Measurements from ENCODE around the gene NCAPG. TPM values are rescaled to one million over a fixed set of nuclear protein-coding genes. Genes with fewer than 3 reads are reported as not detected.

The NCAPG gene, protein sequence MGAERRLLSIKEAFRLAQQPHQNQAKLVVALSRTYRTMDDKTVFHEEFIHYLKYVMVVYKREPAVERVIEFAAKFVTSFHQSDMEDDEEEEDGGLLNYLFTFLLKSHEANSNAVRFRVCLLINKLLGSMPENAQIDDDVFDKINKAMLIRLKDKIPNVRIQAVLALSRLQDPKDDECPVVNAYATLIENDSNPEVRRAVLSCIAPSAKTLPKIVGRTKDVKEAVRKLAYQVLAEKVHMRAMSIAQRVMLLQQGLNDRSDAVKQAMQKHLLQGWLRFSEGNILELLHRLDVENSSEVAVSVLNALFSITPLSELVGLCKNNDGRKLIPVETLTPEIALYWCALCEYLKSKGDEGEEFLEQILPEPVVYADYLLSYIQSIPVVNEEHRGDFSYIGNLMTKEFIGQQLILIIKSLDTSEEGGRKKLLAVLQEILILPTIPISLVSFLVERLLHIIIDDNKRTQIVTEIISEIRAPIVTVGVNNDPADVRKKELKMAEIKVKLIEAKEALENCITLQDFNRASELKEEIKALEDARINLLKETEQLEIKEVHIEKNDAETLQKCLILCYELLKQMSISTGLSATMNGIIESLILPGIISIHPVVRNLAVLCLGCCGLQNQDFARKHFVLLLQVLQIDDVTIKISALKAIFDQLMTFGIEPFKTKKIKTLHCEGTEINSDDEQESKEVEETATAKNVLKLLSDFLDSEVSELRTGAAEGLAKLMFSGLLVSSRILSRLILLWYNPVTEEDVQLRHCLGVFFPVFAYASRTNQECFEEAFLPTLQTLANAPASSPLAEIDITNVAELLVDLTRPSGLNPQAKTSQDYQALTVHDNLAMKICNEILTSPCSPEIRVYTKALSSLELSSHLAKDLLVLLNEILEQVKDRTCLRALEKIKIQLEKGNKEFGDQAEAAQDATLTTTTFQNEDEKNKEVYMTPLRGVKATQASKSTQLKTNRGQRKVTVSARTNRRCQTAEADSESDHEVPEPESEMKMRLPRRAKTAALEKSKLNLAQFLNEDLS
- total RNA-seq (2022; extraction: Qiagen RNA extraction; ENCODE audit: low read depth) = 22.6 to 30.3 TPM (median 25.7 TPM) in 5 replicates

DNA sequence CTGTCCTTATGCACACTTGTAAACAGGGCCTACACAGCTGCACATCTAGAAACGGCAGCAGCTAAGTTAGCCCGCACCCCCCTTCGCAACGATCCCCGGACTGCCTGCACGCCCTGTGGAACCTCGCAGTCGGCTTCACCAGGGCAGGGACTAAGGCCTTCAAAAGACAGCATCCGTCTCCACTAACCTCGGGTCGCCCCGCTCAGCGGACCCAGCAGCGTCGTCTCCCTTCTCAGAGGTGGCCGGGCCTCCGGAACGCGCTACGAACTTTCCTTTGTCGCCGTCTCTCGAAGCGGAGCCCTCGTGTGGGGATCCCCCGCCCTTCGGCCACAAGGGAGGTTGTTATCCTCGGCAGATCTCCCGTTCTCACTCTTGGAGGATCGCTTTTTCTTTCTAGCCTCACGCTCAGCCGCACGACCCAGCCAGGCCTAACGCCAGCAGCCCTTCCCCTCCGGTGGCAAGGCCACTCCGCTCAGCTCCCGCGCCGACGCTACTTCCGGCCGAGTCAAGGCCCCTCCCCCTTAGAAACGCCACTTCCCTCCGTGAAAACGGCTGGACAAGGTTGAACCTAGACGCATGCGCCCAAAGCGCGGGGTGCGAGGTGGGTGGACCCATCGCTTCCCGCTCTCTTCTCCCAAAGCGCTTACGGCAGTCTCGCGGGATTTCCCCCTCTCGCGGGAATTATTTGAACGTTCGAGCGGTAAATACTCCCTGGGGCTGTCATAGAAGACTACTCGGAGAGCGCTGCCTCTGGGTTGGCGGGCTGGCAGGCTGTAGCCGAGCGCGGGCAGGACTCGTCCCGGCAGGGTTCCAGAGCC is at the start of gene NCAPG, which contains the start of gene DCAF16:
Gene NCAPG, plus strand, starts transcription at position 720 of the 818 bp plus-strand sequence. CDS start 99 bp downstream, outside the sequence.
Gene DCAF16, minus strand, starts transcription at position 498 of the 818 bp plus-strand sequence. CDS start 6,616 bp downstream, outside the sequence.

DNA sequence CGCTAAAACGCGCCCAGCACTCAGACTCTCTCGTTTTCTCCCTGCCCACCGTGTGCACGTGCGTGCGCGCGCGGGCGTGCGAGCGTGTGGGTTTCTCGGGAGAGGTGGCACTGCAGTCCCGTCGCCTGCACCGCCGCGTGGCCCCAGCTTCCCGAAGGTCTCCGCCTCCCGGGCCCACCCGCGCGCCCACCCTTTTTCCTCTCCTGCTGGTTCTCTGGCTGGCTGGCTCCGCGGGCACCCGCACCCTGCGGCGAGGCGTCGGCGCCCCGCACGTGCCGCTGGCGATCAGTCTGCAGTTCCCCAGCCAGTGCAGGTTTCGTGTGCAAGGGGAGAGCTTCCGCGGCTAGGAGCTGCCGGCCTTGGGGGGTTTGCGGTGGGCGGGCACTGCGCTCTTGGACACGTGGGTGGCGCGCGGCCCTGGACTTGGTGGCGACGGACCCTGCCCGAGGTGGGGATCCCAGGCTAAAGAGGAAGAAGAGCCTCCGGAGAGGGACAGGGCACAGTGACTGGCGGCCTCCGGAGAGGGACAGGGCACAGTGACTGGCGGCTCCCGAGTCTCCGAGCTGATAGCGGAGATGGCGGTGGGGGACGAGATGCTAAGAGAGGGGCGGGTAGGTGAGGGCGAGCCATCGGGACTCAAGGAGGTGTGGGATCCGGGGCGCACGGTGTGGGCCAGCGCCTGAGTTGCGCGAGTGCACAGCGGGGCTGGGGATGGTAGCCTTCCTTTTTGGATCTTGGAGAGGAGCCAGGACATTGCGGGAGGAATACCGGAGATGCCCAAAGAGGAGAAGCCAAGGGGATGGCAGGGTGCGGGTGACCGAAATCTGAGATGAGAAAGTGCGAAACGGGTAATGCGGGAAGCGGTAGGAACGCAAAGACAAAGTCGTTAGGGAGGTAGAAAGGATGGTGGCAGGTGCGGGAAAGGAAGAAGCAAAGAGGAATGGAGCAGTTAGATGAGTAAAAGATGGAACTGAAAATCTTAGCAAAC is 29.2 kb upstream of the NCAPG start, which contains the start of gene FAM184B:
Gene FAM184B, minus strand, starts transcription at position 322 of the 988 bp plus-strand sequence. CDS start 322 bp downstream, outside the sequence.

Other genes starting within 250 kb of the NCAPG start
- gene LAP3, start 233.8 kb upstream of the NCAPG start, total RNA-seq (2022; extraction: Qiagen RNA extraction; ENCODE audit: low read depth) = 32.9 to 41.4 TPM (median 35.7 TPM) in 5 replicates
- gene MED28, start 196.3 kb upstream of the NCAPG start, total RNA-seq (2022; extraction: Qiagen RNA extraction; ENCODE audit: low read depth) = 34.6 to 38.5 TPM (median 35.2 TPM) in 5 replicates
- gene FAM184B, start 29.4 kb upstream of the NCAPG start, total RNA-seq (2022; extraction: Qiagen RNA extraction; ENCODE audit: low read depth) = 0.01 to 0.05 TPM (median 0.04 TPM) in 4 of 5 replicates, not detected in the other
- gene DCAF16, start 222 bp upstream of the NCAPG start, total RNA-seq (2022; extraction: Qiagen RNA extraction; ENCODE audit: low read depth) = 4.9 to 9.5 TPM (median 6.7 TPM) in 5 replicates
- 2.8 to 5.3 TPM (median 4.3 TPM) in 5 replicates for gene LCORL, start 210.8 kb downstream of the NCAPG start, total RNA-seq (2022; extraction: Qiagen RNA extraction; ENCODE audit: low read depth)